Peyer's patch (tissue), 4 donors: Measurements from ENCODE around the gene IMMP2L.

Experiments
- CTCF ChIP-seq, 6 experiments: fragments of 450-650 bp in 4 of 6; fragments of 200-600 bp in 2 of 6; sonication (generic) in 1 of 6; IDR thresholded peaks; one replicate each; pipeline ENCODE4 v1.5.1; 2017 to 2019; ENCODE audit warnings: antibody characterized with exemption in 6 of 6, mild to moderate bottlenecking in 3 of 6, moderate library complexity in 1 of 6
- POLR2A ChIP-seq, 2 donors: fragments of 450-650 bp; IDR thresholded peaks; one replicate each; pipeline ENCODE4 v1.5.1; 2017; ENCODE audit warnings: antibody characterized with exemption in 2 of 2, mild to moderate bottlenecking in 2 of 2, moderate library complexity in 2 of 2

- TF ChIP-seq CTCF (IDR thresholded peaks at IDR 0.05): no peak
- TF ChIP-seq POLR2A (IDR thresholded peaks at IDR 0.05): no peak
Measured at GRCh38 chr7:111026806-111027205, 535.5 kb downstream of the IMMP2L start.
